ENCODE measurements around the gene PTPRG.

GRCh38 chr3:61560517-61561373 is 626 bp upstream of the PTPRG start:
- TF ChIP-seq, protein P1, sequence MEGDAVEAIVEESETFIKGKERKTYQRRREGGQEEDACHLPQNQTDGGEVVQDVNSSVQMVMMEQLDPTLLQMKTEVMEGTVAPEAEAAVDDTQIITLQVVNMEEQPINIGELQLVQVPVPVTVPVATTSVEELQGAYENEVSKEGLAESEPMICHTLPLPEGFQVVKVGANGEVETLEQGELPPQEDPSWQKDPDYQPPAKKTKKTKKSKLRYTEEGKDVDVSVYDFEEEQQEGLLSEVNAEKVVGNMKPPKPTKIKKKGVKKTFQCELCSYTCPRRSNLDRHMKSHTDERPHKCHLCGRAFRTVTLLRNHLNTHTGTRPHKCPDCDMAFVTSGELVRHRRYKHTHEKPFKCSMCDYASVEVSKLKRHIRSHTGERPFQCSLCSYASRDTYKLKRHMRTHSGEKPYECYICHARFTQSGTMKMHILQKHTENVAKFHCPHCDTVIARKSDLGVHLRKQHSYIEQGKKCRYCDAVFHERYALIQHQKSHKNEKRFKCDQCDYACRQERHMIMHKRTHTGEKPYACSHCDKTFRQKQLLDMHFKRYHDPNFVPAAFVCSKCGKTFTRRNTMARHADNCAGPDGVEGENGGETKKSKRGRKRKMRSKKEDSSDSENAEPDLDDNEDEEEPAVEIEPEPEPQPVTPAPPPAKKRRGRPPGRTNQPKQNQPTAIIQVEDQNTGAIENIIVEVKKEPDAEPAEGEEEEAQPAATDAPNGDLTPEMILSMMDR (IDR thresholded peaks at IDR 0.05; ENCODE audit: low read depth, low read length), result peak; percentile 27; the same call in 1 of the 2 replicates
- TF ChIP-seq EZH2phosphoT487 (IDR thresholded peaks at IDR 0.05; ENCODE audit: low read depth), result no peak

All from OCI-LY3 (cell line).